Measurements from ENCODE around the gene DNMT1.

DNA sequence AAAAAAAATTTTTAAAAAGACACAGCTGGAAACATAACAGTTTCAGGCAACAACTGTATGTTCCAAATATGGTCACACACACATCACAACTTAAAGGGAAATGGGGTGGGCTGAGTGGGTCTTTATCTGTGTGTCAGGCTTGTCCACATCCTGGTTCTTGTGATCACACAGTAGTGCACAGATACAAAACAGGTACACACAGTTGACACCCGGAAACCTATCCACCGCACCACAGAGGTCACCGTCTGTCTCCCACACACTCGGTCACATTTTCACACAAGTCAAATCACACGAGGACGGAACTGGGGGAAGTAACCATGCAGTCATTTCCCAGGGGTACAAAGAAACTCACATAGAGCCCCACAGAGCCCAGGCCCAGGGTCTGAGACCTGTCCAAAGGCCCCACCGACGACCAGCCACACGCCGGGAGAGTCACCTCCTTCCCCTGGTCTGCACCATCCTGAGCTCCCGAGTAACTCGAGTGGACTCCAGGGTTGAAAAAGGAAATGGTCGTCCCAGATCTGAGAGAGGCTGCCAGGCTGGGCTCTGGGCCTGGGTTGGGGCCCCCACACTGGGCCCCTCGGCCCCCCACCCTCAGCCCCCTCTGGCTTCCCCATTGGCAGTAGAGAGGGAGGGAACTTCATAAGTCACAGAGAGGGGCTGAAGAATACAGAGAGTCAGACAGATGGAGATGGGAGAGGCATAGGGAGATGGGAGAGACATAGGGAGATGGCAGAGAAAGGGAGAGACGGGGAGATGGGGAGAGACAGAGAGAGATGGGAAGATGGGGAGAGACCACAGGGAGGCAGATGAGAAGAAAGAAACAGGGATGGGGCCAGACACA, 89.9 kb downstream of the DNMT1 start:
- TF ChIP-seq POLR2AphosphoS5 (IDR thresholded peaks at IDR 0.05), result peak in 1 of 3 donors; percentile 20
- peak; percentile 15 for TF ChIP-seq POLR2A (IDR thresholded peaks at IDR 0.05)
- no peak for TF ChIP-seq CTCF (IDR thresholded peaks at IDR 0.05)
- no peak for TF ChIP-seq EP300 (IDR thresholded peaks at IDR 0.05; ENCODE audit: low read depth)

All from transverse colon (tissue), 4 donors.